A673 (cell line): Measurements from ENCODE around the gene EFCAB5. TPM values are rescaled to one million over a fixed set of nuclear protein-coding genes. Genes with fewer than 3 reads are reported as not detected.
"Not testable (repeated sequence)": the region's sequence is repeated elsewhere in the genome, so short reads cannot be mapped to it uniquely, and the experiment has no call there.

Experiments
- BruUV-seq: library from RNA; stranded (reverse); fragments of 400-500 nt; replicated peaks from 2 replicates; lab custom pipeline; 2021; lab: Mats Ljungman, UMichigan
- CTCF ChIA-PET: fragments of 300-600 bp; sonication (Branson Sonifier 250); formaldehyde crosslinking; loops from one replicate; lab custom pipeline; 2022; ENCODE audit warnings: antibody characterized with exemption; lab: Charles Lee
- POLR2A ChIA-PET: fragments of 300-600 bp; sonication (Branson Sonifier 250); formaldehyde crosslinking; loops from one replicate; lab custom pipeline; 2022; ENCODE audit warnings: antibody characterized with exemption; ENCODE audit not compliant: low non-redundant PET; lab: Charles Lee
- DNase-seq: peaks from one replicate; pipeline ENCODE4 v3.0.0-alpha.2; 2015; ENCODE audit warnings: low spot score
- H3K27ac ChIP-seq: fragments of 200-600 bp; sonication (generic); 2 replicates; pipeline ENCODE4 v1.5.1; 2016; ENCODE audit warnings: mixed run types, low read depth, mild to moderate bottlenecking, mixed read lengths, antibody characterized with exemption, low read length; ENCODE audit not compliant: poor library complexity, severe bottlenecking
- H3K27me3 ChIP-seq: fragments of 200-600 bp; sonication (generic); replicated peaks from 2 replicates; pipeline ENCODE4 v1.6.1; 2017; ENCODE audit warnings: mixed run types, low read depth, mild to moderate bottlenecking, mixed read lengths, antibody characterized with exemption, low read length; ENCODE audit not compliant: insufficient read depth, poor library complexity
- H3K36me3 ChIP-seq: fragments of 200-600 bp; sonication (generic); 2 replicates; pipeline ENCODE4 v1.6.1; 2016; ENCODE audit warnings: mixed run types, mild to moderate bottlenecking, mixed read lengths, antibody characterized with exemption, low read length; ENCODE audit not compliant: insufficient read depth, poor library complexity, severe bottlenecking
- H3K4me1 ChIP-seq: fragments of 200-600 bp; sonication (generic); 2 replicates; pipeline ENCODE4 v1.6.1; 2017; ENCODE audit warnings: mixed run types, mild to moderate bottlenecking, mixed read lengths, antibody characterized with exemption, low read length; ENCODE audit not compliant: insufficient read depth, poor library complexity, severe bottlenecking
- H3K4me3 ChIP-seq: fragments of 200-600 bp; sonication (generic); 2 replicates; pipeline ENCODE4 v1.5.1; 2016; ENCODE audit warnings: low read depth, mixed run types, mild to moderate bottlenecking, mixed read lengths, low read length; ENCODE audit not compliant: poor library complexity, severe bottlenecking
- H3K9me3 ChIP-seq: fragments of 200-600 bp; sonication (generic); 2 replicates; pipeline ENCODE4 v1.6.1; 2016; ENCODE audit warnings: mixed run types, low read depth, mild to moderate bottlenecking, mixed read lengths, antibody characterized with exemption, low read length; ENCODE audit not compliant: poor library complexity, severe bottlenecking
- EZH2 ChIP-seq: fragments of 200-600 bp; sonication (generic); IDR thresholded peaks from 2 replicates; pipeline ENCODE4 v1.6.1; 2017; ENCODE audit warnings: borderline replicate concordance, low read depth, mild to moderate bottlenecking, mixed read lengths, antibody characterized with exemption, low read length; ENCODE audit not compliant: poor library complexity, severe bottlenecking
- intact Hi-C: fragments of 100-400 bp; cut with micrococcal nuclease; formaldehyde crosslinking; loops from one replicate; pipeline ENCODE4 v1.10.0; 2022; ENCODE audit not compliant: unreplicated experiment
- total RNA-seq: library from RNA; stranded (reverse); gene quantifications from 2 replicates; pipeline ENCODE4 v1.2.3, GENCODE V29; 2021
- TF ChIP-seq, protein P1 (sequence below): fragments of 300-800, 200-600 bp; sonication (generic); conservative IDR thresholded peaks from 2 replicates; pipeline ENCODE4 v1.5.1; 2017; ENCODE audit warnings: low read depth, mild to moderate bottlenecking, antibody characterized with exemption, low read length, moderate library complexity, mixed read lengths

Gene EFCAB5
- total RNA-seq, 1 experiment from 2014 or later = 2.8 TPM

DNA sequence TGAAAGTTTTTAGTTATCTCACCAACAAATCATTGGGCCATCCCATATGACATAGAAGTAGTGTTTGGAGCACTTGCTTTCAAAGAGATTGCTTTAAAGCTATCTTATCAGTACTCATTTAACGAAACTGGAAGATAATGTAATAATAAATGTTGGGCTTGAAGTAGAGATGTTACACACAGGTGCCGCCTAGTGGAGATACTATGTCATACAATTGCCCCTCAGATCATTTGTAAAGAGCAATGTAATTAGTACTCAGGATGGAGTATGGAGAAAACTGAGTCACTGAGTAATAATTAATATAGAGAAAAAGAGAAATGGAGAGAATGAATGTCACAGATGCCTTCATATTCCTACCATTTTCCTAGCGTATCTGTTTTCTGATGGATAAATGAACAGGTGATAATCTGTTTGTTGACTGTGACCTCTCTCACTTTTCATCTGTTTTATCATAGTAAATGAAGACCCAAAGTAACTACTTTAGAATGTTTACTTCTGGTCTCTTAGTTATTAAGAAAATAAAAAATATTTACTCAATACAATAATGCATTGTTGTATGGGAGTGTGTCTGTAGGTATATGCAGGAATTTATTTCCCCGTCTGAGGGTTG lies 80.4 kb downstream of the EFCAB5 start:
- H3K4me3 ChIP-seq = no peak overlapping the region
- no peaks in the 10 kb centered on the region for H3K9me3 ChIP-seq
- CTCF ChIA-PET = interaction anchor here (0.6 to 1.1 kb wide), 8 partner anchors 72 to 715 kb away, joined by 3 to 9 read pairs (median 4); no protein-coding TSS in a partner anchor
- H3K27me3 ChIP-seq = no peaks in the 10 kb centered on the region
- TF ChIP-seq, protein P1, sequence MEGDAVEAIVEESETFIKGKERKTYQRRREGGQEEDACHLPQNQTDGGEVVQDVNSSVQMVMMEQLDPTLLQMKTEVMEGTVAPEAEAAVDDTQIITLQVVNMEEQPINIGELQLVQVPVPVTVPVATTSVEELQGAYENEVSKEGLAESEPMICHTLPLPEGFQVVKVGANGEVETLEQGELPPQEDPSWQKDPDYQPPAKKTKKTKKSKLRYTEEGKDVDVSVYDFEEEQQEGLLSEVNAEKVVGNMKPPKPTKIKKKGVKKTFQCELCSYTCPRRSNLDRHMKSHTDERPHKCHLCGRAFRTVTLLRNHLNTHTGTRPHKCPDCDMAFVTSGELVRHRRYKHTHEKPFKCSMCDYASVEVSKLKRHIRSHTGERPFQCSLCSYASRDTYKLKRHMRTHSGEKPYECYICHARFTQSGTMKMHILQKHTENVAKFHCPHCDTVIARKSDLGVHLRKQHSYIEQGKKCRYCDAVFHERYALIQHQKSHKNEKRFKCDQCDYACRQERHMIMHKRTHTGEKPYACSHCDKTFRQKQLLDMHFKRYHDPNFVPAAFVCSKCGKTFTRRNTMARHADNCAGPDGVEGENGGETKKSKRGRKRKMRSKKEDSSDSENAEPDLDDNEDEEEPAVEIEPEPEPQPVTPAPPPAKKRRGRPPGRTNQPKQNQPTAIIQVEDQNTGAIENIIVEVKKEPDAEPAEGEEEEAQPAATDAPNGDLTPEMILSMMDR = peak; percentile 90
- TF ChIP-seq EZH2 = no peak
- no peaks in the 10 kb centered on the region for H3K36me3 ChIP-seq
- DNase-seq = peak; percentile 66
- no peaks in the 10 kb centered on the region for H3K4me1 ChIP-seq
- no TSS peak for BruUV-seq
- POLR2A ChIA-PET = no interaction called here
- no peak overlapping the region for H3K27ac ChIP-seq
- intact Hi-C loops = loop anchor here (5.0 kb wide), 3 partner anchors 90 to 405 kb away; partner anchors contain the start of gene SSH2

DNA sequence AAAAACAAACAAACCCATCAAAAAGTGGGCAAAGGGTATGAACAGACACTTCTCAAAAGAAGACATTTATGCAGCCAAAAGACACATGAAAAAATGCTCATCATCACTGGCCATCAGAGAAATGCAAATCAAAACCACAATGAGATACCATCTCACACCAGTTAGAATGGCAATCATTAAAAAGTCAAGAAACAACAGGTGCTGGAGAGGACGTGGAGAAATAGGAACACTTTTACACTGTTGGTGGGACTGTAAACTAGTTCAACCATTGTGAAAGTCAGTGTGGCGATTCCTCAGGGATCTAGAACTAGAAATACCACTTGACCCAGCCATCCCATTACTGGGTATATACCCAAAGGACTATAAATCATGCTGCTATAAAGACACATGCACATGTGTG lies 83.9 kb downstream of the EFCAB5 start:
- H3K4me1 ChIP-seq, H3K9me3 ChIP-seq, CTCF ChIA-PET, H3K4me3 ChIP-seq, H3K27ac ChIP-seq, DNase-seq, POLR2A ChIA-PET, H3K27me3 ChIP-seq, BruUV-seq, H3K36me3 ChIP-seq: not testable (repeated sequence)
- intact Hi-C loops = loop anchor here (5.0 kb wide), 1 partner anchor 383 kb away; no protein-coding TSS in a partner anchor

DNA sequence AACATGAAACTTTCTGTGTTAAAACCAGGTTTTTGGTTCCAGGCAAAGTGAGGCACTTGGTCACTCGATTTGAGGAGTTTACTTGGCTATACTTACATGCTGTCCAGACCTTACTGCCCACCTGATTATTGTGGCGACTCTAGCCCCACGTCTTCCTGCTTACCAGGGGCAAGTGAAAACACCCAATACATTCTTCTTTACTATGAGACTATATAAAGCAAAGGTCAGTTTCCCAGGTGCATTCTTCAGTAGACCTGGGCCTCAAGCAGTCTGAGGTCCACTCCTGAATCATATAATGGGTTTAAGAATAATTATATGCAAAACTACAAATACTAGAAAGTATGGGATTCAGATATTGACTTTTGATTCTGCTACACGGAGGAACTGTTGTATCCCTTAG lies 86.2 kb downstream of the EFCAB5 start:
- POLR2A ChIA-PET = no interaction called here
- intact Hi-C loops = loop anchor here (5.0 kb wide), 1 partner anchor 385 kb away; no protein-coding TSS in a partner anchor

More for the DNA sequence above, 86.2 kb downstream of the EFCAB5 start:
- Histone ChIP-seq H3K27me3 (no peaks in the 10 kb centered on the region), H3K9me3 (no peaks in the 10 kb centered on the region), H3K36me3 (no peaks in the 10 kb centered on the region), H3K4me3 (no peak overlapping the region), H3K27ac (no peak overlapping the region), H3K4me1 (peaks cover 13% of the 10 kb centered on the region)
- CTCF ChIA-PET = interaction anchor here (0.6 to 1.0 kb wide), 4 partner anchors 13 to 294 kb away, joined by 3 to 5 read pairs (median 4); no protein-coding TSS in a partner anchor
- no peak for TF ChIP-seq EZH2
- TF ChIP-seq, protein P1 = no peak
- no peak for DNase-seq
- BruUV-seq = no TSS peak
